Neural cell (in vitro differentiated cells): Measurements from ENCODE around the gene KCTD12.

Source experiments
- EZH2 ChIP-seq: fragments of 200-600, 300-800 bp; shearing (Covaris generic), sonication (generic); IDR thresholded peaks from 2 replicates; pipeline ENCODE4 v1.6.1; 2014; ENCODE audit warnings: antibody characterized with exemption, low read length, borderline replicate concordance, mild to moderate bottlenecking; ENCODE audit not compliant: insufficient read depth, poor library complexity, severe bottlenecking
- POLR2AphosphoS5 ChIP-seq: IDR thresholded peaks from 2 replicates; pipeline ENCODE4 v1.6.1; 2012

DNA sequence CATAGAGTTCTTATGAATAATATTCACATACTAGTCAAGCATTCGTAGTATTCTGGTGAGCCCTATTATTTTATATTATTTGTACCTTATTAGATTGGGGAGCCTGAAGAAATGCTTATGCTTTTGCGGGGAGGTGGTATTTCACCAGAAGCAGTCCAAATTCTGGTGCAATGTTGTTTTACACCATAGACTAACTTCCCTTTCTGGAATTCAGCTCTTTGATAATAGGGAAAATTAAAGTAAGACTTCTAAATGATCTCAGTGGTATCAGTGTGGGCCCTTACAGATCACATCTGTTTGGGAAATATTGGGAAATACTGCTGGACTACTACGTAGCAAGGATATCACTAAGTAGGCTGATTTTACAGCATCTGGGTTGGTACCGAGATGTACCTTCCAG lies 34.2 kb downstream of the KCTD12 start:
- no peak for TF ChIP-seq EZH2
- no peak for TF ChIP-seq POLR2AphosphoS5
